ENCODE measurements around the gene CD40LG.

The CD40LG gene

DNA sequence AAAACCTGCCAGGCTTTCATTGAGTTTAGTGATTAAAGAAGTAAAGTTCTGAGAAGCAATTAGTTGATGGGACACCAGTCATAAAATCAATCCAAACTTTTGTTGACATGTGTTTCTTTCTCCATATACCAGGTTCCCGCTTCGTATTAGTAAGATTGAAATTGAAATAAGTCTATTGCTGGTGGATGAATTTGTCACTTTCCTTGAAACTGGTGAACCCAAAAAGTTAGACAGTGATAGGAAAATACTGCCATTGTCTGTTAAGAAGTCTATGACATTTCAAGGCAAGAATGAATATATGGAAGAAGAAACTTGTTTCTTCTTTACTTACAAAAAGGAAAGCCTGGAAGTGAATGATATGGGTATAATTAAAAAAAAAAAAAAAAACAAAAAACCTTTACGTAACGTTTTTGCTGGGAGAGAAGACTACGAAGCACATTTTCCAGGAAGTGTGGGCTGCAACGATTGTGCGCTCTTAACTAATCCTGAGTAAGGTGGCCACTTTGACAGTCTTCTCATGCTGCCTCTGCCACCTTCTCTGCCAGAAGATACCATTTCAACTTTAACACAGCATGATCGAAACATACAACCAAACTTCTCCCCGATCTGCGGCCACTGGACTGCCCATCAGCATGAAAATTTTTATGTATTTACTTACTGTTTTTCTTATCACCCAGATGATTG, at the start of gene CD40LG:
TSS of gene CD40LG (plus strand) at position 482 of the 684 bp plus-strand sequence. CDS start at position 573, 91 bp downstream.
- peak within 1 kb of the TSS; percentile 95 for H3K27ac Mint-ChIP-seq
- peaks cover 47% of the 10 kb centered on the region for H3K36me3 Mint-ChIP-seq (ENCODE audit: low read depth)
- H3K27me3 Mint-ChIP-seq (ENCODE audit: low read depth): no peaks in the 10 kb centered on the region
- peaks cover 39% of the 10 kb centered on the region for H3K4me1 Mint-ChIP-seq (ENCODE audit: low read depth)
- H3K4me3 Mint-ChIP-seq: peak within 1 kb of the TSS; percentile 98
- H3K9me3 Mint-ChIP-seq: no peaks in the 10 kb centered on the region

- H3K4me3 Mint-ChIP-seq: peak overlapping the region; percentile 60
- no peaks in the 10 kb centered on the region for H3K27me3 Mint-ChIP-seq (ENCODE audit: low read depth)
- H3K9me3 Mint-ChIP-seq: no peaks in the 10 kb centered on the region
- peak overlapping the region; percentile 92 for H3K27ac Mint-ChIP-seq
- H3K36me3 Mint-ChIP-seq (ENCODE audit: low read depth): peaks cover 4% of the 10 kb centered on the region
- peaks cover 38% of the 10 kb centered on the region for H3K4me1 Mint-ChIP-seq (ENCODE audit: low read depth)
Measured at GRCh38 chrX:136598631-136599030, 49.3 kb upstream of the CD40LG start.

DNA sequence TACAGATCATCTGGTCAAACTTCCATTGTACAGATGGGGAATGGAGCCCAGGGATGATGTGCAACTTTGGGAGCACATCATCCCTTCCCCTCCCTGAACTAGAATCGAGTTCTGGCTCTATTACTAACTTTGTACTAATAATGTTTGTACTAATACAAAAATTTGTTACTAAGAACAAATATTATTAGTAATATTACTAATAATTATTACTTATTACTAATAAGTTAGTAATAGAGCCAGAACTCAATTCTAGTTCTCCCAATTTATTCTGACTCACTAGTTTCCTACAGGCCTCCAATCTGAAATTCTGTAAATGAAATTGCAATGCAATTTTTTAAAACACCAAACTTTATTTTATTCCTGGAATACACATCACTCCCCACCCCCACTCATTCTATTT, 47.9 kb upstream of the CD40LG start:
- Mint-ChIP-seq H3K27ac (no peak overlapping the region), H3K36me3 (ENCODE audit: low read depth) (peaks cover 2% of the 10 kb centered on the region), H3K9me3 (no peaks in the 10 kb centered on the region), H3K27me3 (ENCODE audit: low read depth) (no peaks in the 10 kb centered on the region), H3K4me3 (no peak overlapping the region), H3K4me1 (ENCODE audit: low read depth) (peaks cover 37% of the 10 kb centered on the region)

DNA sequence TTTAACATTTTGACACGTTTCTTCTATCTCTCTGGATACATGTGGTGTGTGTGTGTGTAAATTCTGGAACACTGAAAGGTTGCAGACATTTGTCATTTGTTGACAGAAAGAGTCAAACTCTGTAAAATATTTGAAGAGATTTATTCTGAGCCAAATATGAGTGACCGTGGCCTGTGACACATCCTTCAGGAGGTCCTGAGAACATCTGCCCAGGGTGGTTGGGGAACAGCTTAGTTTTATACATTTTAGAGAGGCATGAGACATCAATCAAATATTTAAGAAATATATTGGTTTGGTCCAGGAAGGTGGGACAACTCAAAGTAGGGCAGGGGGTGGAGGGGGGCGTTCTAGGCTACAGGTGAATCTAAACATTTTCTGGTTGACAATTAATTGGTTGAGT, 40.7 kb upstream of the CD40LG start:
- H3K9me3 Mint-ChIP-seq: peaks cover 6% of the 10 kb centered on the region
- no peak overlapping the region for H3K27ac Mint-ChIP-seq
- H3K4me3 Mint-ChIP-seq: no peak overlapping the region
- no peaks in the 10 kb centered on the region for H3K27me3 Mint-ChIP-seq (ENCODE audit: low read depth)
- H3K4me1 Mint-ChIP-seq (ENCODE audit: low read depth): peaks cover 33% of the 10 kb centered on the region
- peaks cover 5% of the 10 kb centered on the region for H3K36me3 Mint-ChIP-seq (ENCODE audit: low read depth)

DNA sequence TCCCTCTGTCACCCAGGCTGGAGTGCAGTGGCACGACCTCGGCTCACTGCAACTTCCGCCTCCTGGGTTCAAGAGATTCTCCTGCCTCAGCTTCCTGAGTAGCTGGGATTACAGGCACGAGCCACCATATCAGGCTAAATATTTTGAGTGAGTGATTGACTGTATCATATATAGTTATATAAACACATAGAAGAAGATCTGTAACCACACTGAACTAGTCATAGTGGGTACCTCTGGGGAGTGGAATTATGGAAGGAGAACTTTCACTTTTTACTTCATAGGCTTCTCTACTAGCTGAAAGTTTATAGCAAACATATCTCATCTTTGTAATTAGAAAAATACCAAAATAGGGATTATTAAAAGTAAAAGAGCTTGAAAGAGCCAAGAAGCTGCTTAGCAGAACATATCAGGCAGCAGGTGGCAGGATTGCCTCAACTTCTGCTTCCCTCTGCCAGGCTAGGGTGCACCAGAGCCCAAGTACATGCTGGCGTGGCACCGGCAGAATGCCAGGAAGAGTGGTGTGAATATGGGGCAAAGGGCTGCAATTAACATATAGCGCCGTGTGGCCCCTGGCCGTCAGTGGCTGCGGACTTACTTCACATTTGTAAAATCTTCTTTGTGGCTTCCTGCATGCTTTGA, 39.5 kb upstream of the CD40LG start:
- Mint-ChIP-seq H3K4me3 (peak overlapping the region; percentile 10), H3K27me3 (ENCODE audit: low read depth) (no peaks in the 10 kb centered on the region), H3K27ac (peak overlapping the region; percentile 69), H3K9me3 (peaks cover 6% of the 10 kb centered on the region), H3K4me1 (ENCODE audit: low read depth) (peaks cover 33% of the 10 kb centered on the region), H3K36me3 (ENCODE audit: low read depth) (peaks cover 5% of the 10 kb centered on the region)

- H3K36me3 Mint-ChIP-seq (ENCODE audit: low read depth): peaks cover 5% of the 10 kb centered on the region
- H3K4me1 Mint-ChIP-seq (ENCODE audit: low read depth): peaks cover 48% of the 10 kb centered on the region
- no peaks in the 10 kb centered on the region for H3K27me3 Mint-ChIP-seq (ENCODE audit: low read depth)
- peak overlapping the region; percentile 77 for H3K27ac Mint-ChIP-seq
- peak overlapping the region; percentile 25 for H3K4me3 Mint-ChIP-seq
- no peaks in the 10 kb centered on the region for H3K9me3 Mint-ChIP-seq
Measured at GRCh38 chrX:136616987-136617685, 30.8 kb upstream of the CD40LG start.

- Mint-ChIP-seq H3K9me3 (peaks cover 7% of the 10 kb centered on the region), H3K4me1 (ENCODE audit: low read depth) (peaks cover 61% of the 10 kb centered on the region), H3K27ac (peak overlapping the region; percentile 91), H3K27me3 (ENCODE audit: low read depth) (no peaks in the 10 kb centered on the region), H3K4me3 (peak overlapping the region; percentile 5), H3K36me3 (ENCODE audit: low read depth) (peaks cover 11% of the 10 kb centered on the region)
Measured at GRCh38 chrX:136619899-136620505, 28.0 kb upstream of the CD40LG start.

DNA sequence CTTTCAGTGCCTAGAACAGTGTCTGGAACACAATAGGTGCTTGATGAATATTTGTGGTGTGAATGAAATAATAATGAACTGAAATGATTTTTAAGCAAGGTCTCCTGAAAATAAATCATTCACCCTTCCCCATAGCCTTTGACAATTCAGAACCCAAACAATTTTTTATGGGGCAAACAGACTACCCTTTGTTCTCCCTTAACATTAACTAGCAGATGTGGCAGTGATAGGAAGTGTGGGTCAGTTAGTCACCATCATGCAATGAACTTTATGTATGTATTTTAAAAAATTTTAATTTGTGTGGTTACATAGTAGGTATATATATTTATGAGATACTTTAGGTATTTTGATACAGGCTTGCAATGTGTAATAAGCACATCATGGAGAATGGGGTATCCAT, 27.2 kb upstream of the CD40LG start:
- H3K36me3 Mint-ChIP-seq (ENCODE audit: low read depth): peaks cover 11% of the 10 kb centered on the region
- H3K4me3 Mint-ChIP-seq: no peak overlapping the region
- peaks cover 7% of the 10 kb centered on the region for H3K9me3 Mint-ChIP-seq
- peaks cover 60% of the 10 kb centered on the region for H3K4me1 Mint-ChIP-seq (ENCODE audit: low read depth)
- H3K27me3 Mint-ChIP-seq (ENCODE audit: low read depth): no peaks in the 10 kb centered on the region
- peak overlapping the region; percentile 91 for H3K27ac Mint-ChIP-seq

DNA sequence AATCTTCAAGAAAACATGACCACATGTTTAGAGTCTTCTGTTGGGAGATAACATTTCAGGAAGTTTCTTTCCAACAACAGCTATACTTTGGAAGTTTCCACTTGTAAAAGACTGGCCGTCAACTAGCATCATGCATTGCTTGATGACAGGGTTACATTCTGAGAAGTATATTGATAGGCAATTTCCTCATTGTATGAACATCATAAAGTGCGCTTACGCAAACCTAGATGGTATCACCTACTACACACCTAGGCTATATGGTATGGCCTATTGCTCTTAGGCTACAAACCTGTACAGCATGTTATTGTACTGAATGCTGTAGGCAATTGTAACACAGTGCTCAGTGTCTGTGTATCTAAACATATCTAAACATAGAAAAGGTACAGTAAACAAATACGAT, 25.4 kb upstream of the CD40LG start:
- Mint-ChIP-seq H3K4me1 (ENCODE audit: low read depth) (peaks cover 67% of the 10 kb centered on the region), H3K27me3 (ENCODE audit: low read depth) (no peaks in the 10 kb centered on the region), H3K27ac (peak overlapping the region; percentile 76), H3K36me3 (ENCODE audit: low read depth) (peaks cover 12% of the 10 kb centered on the region), H3K9me3 (peaks cover 7% of the 10 kb centered on the region), H3K4me3 (no peak overlapping the region)

DNA sequence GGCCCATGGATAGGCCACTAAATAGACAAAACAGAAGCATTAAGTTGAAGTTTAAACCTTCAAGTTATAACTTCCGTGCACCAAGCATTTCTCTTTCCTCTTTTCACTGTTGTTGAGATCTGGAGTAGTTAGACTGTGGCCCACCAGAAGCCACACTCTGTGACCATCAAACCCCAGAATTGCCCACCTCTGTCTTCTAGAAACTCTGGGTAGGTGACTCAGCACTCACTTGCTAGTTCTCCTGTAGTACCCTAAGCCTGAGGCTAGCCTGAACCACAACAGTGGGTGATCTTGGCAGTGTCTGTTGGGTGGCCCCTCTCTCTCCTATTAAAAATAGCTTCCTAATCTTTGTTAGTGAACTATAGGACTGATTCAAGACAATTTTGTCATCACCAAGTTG, 24.6 kb upstream of the CD40LG start:
- H3K4me3 Mint-ChIP-seq: no peak overlapping the region
- peaks cover 7% of the 10 kb centered on the region for H3K9me3 Mint-ChIP-seq
- H3K4me1 Mint-ChIP-seq (ENCODE audit: low read depth): peaks cover 69% of the 10 kb centered on the region
- H3K27me3 Mint-ChIP-seq (ENCODE audit: low read depth): no peaks in the 10 kb centered on the region
- peaks cover 10% of the 10 kb centered on the region for H3K36me3 Mint-ChIP-seq (ENCODE audit: low read depth)
- peak overlapping the region; percentile 76 for H3K27ac Mint-ChIP-seq

DNA sequence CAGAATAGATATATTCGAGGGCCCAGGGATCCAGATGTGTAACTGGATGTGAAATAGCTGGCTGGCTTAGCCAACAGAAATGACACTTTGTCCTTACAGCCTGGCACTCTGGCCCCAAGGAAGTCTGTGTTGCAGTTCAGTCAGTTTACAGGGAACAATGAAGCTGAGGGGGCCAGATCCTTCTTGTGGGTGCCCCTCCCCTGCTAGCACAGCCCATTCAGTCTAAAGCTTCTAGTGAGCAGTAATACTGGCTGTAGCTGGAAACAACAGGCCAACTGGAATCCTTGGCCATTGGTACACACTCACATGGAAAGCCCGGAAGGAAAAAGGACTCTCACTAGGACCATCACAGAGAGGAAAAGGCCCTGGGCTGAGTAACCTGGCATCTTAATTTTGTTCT, 22.7 kb upstream of the CD40LG start:
- H3K27ac Mint-ChIP-seq: peak overlapping the region; percentile 88

GRCh38 chrX:136626237-136626636, 21.7 kb upstream of the CD40LG start:
- Mint-ChIP-seq H3K27me3 (ENCODE audit: low read depth) (no peaks in the 10 kb centered on the region), H3K27ac (peak overlapping the region; percentile 92), H3K9me3 (peaks cover 7% of the 10 kb centered on the region), H3K4me1 (ENCODE audit: low read depth) (peaks cover 72% of the 10 kb centered on the region), H3K4me3 (peak overlapping the region; percentile 63), H3K36me3 (ENCODE audit: low read depth) (peaks cover 8% of the 10 kb centered on the region)

More for the DNA sequence above, 22.7 kb upstream of the CD40LG start:
- H3K36me3 Mint-ChIP-seq (ENCODE audit: low read depth): peaks cover 8% of the 10 kb centered on the region
- peaks cover 67% of the 10 kb centered on the region for H3K4me1 Mint-ChIP-seq (ENCODE audit: low read depth)
- H3K4me3 Mint-ChIP-seq: no peak overlapping the region
- peaks cover 7% of the 10 kb centered on the region for H3K9me3 Mint-ChIP-seq
- no peaks in the 10 kb centered on the region for H3K27me3 Mint-ChIP-seq (ENCODE audit: low read depth)

DNA sequence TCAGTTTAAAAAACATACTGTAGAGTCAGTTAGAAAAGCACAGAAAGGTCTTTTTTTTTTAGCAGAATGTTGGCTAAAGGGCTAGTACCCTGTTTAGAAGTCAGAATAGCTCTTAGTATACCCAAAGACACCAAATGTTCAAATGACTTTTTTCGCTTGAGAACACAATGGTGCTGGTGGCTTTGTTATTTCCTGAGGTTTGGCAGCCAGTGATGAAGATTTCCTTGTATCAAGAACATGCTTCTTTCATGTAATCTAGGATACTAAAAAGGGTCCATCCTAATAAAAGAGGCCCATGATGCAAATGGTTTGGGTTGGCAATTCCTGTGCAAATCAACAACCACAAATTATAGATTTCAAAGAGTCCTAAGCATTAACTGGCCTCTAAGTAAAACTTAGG, 21.1 kb upstream of the CD40LG start:
- Mint-ChIP-seq H3K27me3 (ENCODE audit: low read depth) (no peaks in the 10 kb centered on the region), H3K4me1 (ENCODE audit: low read depth) (peaks cover 70% of the 10 kb centered on the region), H3K9me3 (peaks cover 7% of the 10 kb centered on the region), H3K36me3 (ENCODE audit: low read depth) (peaks cover 8% of the 10 kb centered on the region), H3K27ac (peak overlapping the region; percentile 92), H3K4me3 (peak overlapping the region; percentile 51)

GRCh38 chrX:136627409-136627808, 20.5 kb upstream of the CD40LG start:
- peak overlapping the region; percentile 92 for H3K27ac Mint-ChIP-seq
- peaks cover 8% of the 10 kb centered on the region for H3K36me3 Mint-ChIP-seq (ENCODE audit: low read depth)
- H3K27me3 Mint-ChIP-seq (ENCODE audit: low read depth): no peaks in the 10 kb centered on the region
- H3K4me3 Mint-ChIP-seq: peak overlapping the region; percentile 51
- H3K9me3 Mint-ChIP-seq: peaks cover 7% of the 10 kb centered on the region
- H3K4me1 Mint-ChIP-seq (ENCODE audit: low read depth): peaks cover 71% of the 10 kb centered on the region

All from T-helper 1 cell treated with Interleukin-12 subunit alpha and Interleukin-12 subunit beta and Interleukin-4 antibody, amounts not matched to agents 30 μg/mL and 1 μg/mL, for 36 hours (primary cell).